Lower leg skin (tissue), 3 donors: ENCODE data around the gene SSH3.

ENCODE experiments used
- POLR2A ChIP-seq, 2 donors: fragments of 450-650 bp; IDR thresholded peaks; one replicate each; pipeline ENCODE4 v1.6.1; 2016 to 2017; ENCODE audit warnings: antibody characterized with exemption in 2 of 2, mild to moderate bottlenecking in 1 of 2, moderate library complexity in 1 of 2
- TF ChIP-seq, protein P1 (sequence below), 3 donors: fragments of 450-650 bp; IDR thresholded peaks; one replicate each; pipeline ENCODE4 v1.5.1; 2016; ENCODE audit warnings: antibody characterized with exemption in 3 of 3, mild to moderate bottlenecking in 3 of 3, moderate library complexity in 2 of 3

DNA sequence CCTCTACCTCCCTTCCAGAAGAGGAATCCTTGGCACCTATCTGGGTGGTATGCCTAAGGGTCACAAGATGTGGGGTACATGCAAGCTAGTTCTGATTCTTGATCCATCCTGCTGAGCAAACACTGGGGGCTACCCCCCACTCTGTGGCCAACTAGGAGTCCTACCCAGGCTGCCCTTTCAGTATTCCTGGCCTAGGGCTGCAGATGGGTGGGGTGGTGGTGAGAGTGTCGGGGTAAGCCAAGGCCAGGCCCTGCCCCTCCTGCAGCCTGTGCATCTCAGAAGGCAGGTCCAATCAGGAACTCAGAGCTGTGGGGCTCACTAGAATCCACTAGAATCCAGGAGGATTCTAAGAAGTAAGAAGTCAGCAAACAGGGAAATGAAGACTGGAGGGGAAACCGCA lies 10.9 kb downstream of the SSH3 start:
- TF ChIP-seq, protein P1, sequence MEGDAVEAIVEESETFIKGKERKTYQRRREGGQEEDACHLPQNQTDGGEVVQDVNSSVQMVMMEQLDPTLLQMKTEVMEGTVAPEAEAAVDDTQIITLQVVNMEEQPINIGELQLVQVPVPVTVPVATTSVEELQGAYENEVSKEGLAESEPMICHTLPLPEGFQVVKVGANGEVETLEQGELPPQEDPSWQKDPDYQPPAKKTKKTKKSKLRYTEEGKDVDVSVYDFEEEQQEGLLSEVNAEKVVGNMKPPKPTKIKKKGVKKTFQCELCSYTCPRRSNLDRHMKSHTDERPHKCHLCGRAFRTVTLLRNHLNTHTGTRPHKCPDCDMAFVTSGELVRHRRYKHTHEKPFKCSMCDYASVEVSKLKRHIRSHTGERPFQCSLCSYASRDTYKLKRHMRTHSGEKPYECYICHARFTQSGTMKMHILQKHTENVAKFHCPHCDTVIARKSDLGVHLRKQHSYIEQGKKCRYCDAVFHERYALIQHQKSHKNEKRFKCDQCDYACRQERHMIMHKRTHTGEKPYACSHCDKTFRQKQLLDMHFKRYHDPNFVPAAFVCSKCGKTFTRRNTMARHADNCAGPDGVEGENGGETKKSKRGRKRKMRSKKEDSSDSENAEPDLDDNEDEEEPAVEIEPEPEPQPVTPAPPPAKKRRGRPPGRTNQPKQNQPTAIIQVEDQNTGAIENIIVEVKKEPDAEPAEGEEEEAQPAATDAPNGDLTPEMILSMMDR (IDR thresholded peaks at IDR 0.05), result no peak
- no peak for TF ChIP-seq POLR2A (IDR thresholded peaks at IDR 0.05)
